Mesothelial cell of epicardium (in vitro differentiated cells): ENCODE results near the gene ANKRD11. TPM values are rescaled to one million over a fixed set of nuclear protein-coding genes. Genes with fewer than 3 reads are reported as not detected.
"Not testable (repeated sequence)": the region's sequence is repeated elsewhere in the genome, so short reads cannot be mapped to it uniquely, and the experiment has no call there.

ENCODE experiments used
- DNase-seq, 2 experiments: peaks; one replicate each; pipeline ENCODE4 v3.0.0; 2021; ENCODE audit warnings: low spot score in 2 of 2; ENCODE audit not compliant: unreplicated experiment in 2 of 2
- H3K27ac Mint-ChIP-seq: 2 replicates; pipeline ENCODE4 v1.8.0; 2021; ENCODE audit warnings: mixed read lengths
- H3K27me3 Mint-ChIP-seq: 2 replicates; pipeline ENCODE4 v1.8.0; 2021; ENCODE audit warnings: low read depth, mixed read lengths
- H3K36me3 Mint-ChIP-seq: 2 replicates; pipeline ENCODE4 v1.8.0; 2021; ENCODE audit warnings: mixed read lengths
- H3K4me1 Mint-ChIP-seq: 2 replicates; pipeline ENCODE4 v1.8.0; 2021; ENCODE audit warnings: mixed read lengths
- H3K4me3 Mint-ChIP-seq: 2 replicates; pipeline ENCODE4 v1.8.0; 2021; ENCODE audit warnings: mild to moderate bottlenecking, moderate library complexity, mixed read lengths
- H3K9me3 Mint-ChIP-seq: 2 replicates; pipeline ENCODE4 v1.8.0; 2021; ENCODE audit warnings: mixed read lengths
- total RNA-seq: library from RNA; stranded (reverse); gene quantifications from 3 replicates; pipeline ENCODE4 v1.2.1, GENCODE V29; 2021
- TF ChIP-seq, protein P1 (sequence below): fragments of 200-600 bp; sonication (generic); IDR thresholded peaks from one replicate; pipeline ENCODE4 v1.5.0; 2021; ENCODE audit warnings: antibody characterized with exemption; ENCODE audit not compliant: unreplicated experiment

The ANKRD11 gene
- total RNA-seq, 1 donor from 2014 or later, result 247 TPM

DNA sequence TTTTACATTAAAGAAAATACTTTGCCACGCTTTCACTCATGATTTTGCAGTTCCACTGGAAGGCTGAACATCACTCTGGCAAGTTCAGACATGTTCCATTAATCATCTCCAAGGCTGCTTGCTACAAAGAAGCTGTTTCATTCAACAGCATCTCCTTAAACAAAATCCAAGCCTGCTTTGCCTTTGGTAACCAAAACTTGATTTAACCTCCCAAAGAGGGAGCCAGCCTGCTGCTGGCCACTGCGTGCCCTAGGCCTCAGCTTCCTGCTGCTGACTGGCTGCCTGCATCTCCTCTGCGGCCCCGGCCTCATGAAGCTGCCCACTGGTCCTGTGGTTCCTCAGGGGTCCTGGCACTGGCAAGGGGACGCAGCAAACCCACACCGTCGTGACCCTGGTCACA lies 31.8 kb downstream of the ANKRD11 start:
- no peak for DNase-seq
- H3K4me3 Mint-ChIP-seq, result no peak overlapping the region

DNA sequence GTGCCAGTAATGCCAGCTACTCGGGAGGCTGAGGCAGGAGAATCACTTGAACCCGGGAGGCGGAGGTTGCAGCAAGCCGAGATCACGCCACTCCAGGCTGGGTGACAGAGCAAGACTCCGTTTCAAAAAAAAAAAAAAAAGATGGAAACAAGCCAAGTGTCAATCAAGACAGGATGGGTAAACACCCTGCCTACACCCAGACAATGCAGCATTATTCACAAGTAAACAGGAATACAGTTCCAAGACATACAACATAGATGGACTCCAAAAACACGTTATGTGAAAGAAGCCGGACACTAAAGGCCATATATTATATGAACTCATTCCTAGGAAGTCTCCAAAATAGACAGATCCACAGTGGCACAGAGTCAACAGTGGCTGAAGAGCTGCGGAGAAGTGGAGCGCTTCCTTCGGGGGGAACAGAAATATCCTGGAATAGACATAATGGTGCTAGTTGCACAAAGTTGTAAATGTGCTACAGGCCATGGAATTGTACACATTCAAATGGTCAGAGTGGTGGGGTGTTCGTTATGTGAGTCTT lies 33.9 kb downstream of the ANKRD11 start:
- Mint-ChIP-seq H3K27ac (no peak overlapping the region), H3K27me3 (no peaks in the 10 kb centered on the region), H3K9me3 (peaks cover 3% of the 10 kb centered on the region), H3K36me3 (peaks cover 26% of the 10 kb centered on the region), H3K4me1 (peaks cover 11% of the 10 kb centered on the region), H3K4me3 (no peak overlapping the region)
- no peak for DNase-seq
- TF ChIP-seq, protein P1, sequence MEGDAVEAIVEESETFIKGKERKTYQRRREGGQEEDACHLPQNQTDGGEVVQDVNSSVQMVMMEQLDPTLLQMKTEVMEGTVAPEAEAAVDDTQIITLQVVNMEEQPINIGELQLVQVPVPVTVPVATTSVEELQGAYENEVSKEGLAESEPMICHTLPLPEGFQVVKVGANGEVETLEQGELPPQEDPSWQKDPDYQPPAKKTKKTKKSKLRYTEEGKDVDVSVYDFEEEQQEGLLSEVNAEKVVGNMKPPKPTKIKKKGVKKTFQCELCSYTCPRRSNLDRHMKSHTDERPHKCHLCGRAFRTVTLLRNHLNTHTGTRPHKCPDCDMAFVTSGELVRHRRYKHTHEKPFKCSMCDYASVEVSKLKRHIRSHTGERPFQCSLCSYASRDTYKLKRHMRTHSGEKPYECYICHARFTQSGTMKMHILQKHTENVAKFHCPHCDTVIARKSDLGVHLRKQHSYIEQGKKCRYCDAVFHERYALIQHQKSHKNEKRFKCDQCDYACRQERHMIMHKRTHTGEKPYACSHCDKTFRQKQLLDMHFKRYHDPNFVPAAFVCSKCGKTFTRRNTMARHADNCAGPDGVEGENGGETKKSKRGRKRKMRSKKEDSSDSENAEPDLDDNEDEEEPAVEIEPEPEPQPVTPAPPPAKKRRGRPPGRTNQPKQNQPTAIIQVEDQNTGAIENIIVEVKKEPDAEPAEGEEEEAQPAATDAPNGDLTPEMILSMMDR, result no peak

More for the DNA sequence above, 31.8 kb downstream of the ANKRD11 start:
- H3K9me3 Mint-ChIP-seq, result peaks cover 3% of the 10 kb centered on the region
- TF ChIP-seq, protein P1, result no peak
- peaks cover 28% of the 10 kb centered on the region for H3K36me3 Mint-ChIP-seq
- H3K4me1 Mint-ChIP-seq, result peaks cover 11% of the 10 kb centered on the region
- no peaks in the 10 kb centered on the region for H3K27me3 Mint-ChIP-seq
- H3K27ac Mint-ChIP-seq, result peak overlapping the region; percentile 36

DNA sequence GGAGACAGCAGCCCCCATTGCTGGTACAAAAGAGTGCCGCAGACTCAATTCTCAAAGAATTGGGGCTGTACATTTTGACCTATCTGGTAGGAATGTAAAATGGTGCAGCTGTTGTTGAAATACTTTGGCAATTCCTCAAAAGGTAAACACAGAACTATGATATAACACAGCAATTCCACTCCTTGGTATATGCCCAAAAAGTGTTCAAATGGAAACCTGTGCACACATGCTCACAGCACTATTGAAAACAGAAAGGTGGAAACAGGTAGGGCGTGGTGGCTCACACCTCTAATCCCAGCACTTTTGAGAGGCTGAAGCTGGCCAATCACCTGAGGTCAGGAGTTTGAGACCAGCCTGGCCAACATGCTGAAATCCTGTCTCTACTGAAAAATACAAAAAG lies 34.7 kb downstream of the ANKRD11 start:
- TF ChIP-seq, protein P1, result no peak
- Mint-ChIP-seq H3K9me3 (peaks cover 3% of the 10 kb centered on the region), H3K4me1 (peaks cover 11% of the 10 kb centered on the region), H3K27me3 (no peaks in the 10 kb centered on the region), H3K36me3 (peaks cover 21% of the 10 kb centered on the region), H3K4me3 (no peak overlapping the region), H3K27ac (no peak overlapping the region)
- DNase-seq, result no peak

DNA sequence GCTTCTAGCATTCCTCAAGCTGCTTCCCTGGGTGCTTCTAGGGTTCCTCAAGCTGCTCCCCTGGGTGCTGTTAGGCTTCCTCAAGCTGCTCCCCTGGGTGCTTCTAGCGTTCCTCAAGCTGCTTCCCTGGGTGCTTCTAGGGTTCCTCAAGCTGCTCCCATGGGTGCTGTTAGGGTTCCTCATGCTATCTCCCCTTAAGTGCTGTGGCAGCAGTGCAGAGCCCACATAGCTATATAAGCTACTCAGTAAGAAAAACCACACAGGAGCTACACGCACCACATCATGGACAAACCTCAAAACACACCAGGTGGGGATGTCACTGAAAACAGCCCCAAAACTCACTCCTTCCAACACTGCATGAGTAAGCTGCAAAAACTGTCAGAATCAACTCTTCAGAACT lies 35.2 kb downstream of the ANKRD11 start:
- Mint-ChIP-seq H3K27me3 (no peaks in the 10 kb centered on the region), H3K4me3 (no peak overlapping the region), H3K36me3 (peaks cover 18% of the 10 kb centered on the region), H3K4me1 (peaks cover 12% of the 10 kb centered on the region), H3K27ac (no peak overlapping the region), H3K9me3 (peaks cover 3% of the 10 kb centered on the region)
- TF ChIP-seq, protein P1, result no peak
- DNase-seq, result no peak

DNA sequence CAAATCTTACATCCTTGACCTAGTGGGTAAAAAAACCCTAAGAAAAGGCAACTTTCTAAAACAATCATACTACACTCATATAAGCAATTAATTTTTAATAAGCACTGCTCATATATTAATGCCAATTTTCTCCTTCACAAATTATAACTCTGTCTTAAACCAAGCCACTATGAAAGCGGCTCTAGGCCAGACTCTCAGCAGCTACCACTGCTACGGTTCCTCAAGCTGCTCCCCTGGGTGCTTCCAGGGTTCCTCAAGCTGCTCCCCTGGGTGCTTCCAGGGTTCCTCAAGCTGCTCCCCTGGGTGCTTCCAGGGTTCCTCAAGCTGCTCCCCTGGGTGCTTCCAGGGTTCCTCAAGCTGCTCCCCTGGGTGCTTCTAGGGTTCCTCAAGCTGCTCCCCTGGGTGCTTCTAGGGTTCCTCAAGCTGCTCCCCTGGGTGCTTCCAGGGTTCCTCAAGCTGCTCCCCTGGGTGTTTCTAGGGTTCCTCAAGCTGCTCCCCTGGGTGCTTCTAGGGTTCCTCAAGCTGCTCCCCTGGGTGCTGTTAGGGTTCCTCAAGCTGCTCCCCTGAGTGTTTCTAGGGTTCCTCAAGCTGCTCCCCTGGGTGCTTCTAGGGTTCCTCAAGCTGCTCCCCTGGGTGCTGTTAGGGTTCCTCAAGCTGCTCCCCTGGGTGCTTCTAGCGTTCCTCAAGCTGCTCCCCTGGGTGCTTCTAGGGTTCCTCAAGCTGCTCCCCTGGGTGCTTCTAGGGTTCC lies 35.8 kb downstream of the ANKRD11 start:
- not testable (repeated sequence) for H3K9me3 Mint-ChIP-seq, H3K27ac Mint-ChIP-seq, DNase-seq, H3K27me3 Mint-ChIP-seq, H3K4me3 Mint-ChIP-seq
- Mint-ChIP-seq H3K36me3 (peaks cover 18% of the 10 kb centered on the region), H3K4me1 (peaks cover 15% of the 10 kb centered on the region)

DNA sequence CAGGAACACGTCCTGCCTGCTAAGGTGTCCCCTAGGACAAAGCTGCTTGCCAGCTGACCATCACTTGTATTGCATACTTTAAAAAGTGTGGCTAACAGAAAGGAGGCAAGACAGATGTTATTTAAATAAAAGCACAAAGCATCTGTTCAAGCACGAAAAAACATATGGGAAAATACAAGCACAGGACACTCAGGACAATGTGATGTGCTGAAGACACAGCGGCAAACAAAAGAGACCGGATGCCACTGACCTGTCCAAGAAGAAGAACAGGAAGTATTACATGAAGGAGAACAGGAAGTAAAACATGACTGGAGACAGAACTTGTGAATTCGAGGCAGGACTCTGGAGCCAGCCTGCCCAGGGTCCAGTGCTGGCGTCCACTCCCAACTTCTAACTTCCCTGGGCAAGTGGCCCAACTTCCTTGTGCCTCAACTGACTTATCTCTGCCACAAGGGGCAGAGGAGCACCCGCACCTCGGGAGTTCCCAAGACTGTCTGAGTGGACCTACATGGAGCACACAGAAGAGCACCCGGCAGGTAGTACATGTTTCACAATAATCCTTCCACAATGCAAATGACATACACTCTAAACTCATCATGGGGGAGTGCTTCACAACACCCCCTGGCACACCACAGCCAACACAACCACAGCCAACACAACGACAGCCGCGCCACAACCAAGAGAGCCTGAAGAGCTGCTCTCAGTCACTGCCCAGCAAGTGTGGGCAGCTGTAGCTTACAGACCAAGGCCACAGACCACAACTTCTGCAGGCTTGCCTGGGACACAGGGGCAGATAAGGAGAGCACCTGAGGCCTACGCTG lies 36.6 kb downstream of the ANKRD11 start:
- Mint-ChIP-seq H3K9me3 (peaks cover 3% of the 10 kb centered on the region), H3K27me3 (no peaks in the 10 kb centered on the region), H3K27ac (peak overlapping the region; percentile 86), H3K4me1 (peaks cover 11% of the 10 kb centered on the region), H3K4me3 (no peak overlapping the region), H3K36me3 (peaks cover 18% of the 10 kb centered on the region)
- TF ChIP-seq, protein P1, result no peak
- no peak for DNase-seq
